Epidermal melanocyte (primary cell): Measurements from ENCODE around the gene GPR176.
A peak's percentile ranks its signal among the peaks of the same experiment; 100 is the strongest.
"Not testable (repeated sequence)": the region's sequence is repeated elsewhere in the genome, so short reads cannot be mapped to it uniquely, and the experiment has no call there.

Experiments
- DNase-seq: peaks from one replicate; pipeline ENCODE4 v3.0.0; 2011; ENCODE audit warnings: low spot score; ENCODE audit not compliant: insufficient read length

The GPR176 gene

GRCh38 chr15:39936187-39936586 is 16.1 kb upstream of the GPR176 start:
- DNase-seq: no peak

GRCh38 chr15:39935241-39935640 is 15.2 kb upstream of the GPR176 start:
- no peak for DNase-seq

GRCh38 chr15:39934397-39935071 is 14.5 kb upstream of the GPR176 start:
- no peak for DNase-seq

- no peak for DNase-seq
These were observed 11.5 kb upstream of the GPR176 start for GRCh38 chr15:39931615-39932014.

- no peak for DNase-seq
These were observed 6.5 kb upstream of the GPR176 start for GRCh38 chr15:39926526-39926925.

GRCh38 chr15:39925112-39925842 is 5.2 kb upstream of the GPR176 start:
- DNase-seq: no peak

- no peak for DNase-seq
These were observed 4.4 kb upstream of the GPR176 start for GRCh38 chr15:39924437-39924836.

GRCh38 chr15:39922462-39923092 is 2.5 kb upstream of the GPR176 start:
- DNase-seq: no peak

GRCh38 chr15:39921274-39921638 is 1.2 kb upstream of the GPR176 start:
- no peak for DNase-seq

GRCh38 chr15:39920510-39921273 is 626 bp upstream of the GPR176 start:
- DNase-seq: peak; percentile 36

- no peak for DNase-seq
These were observed 687 bp downstream of the GPR176 start for GRCh38 chr15:39919411-39919747.

- DNase-seq: no peak
These were observed 1.2 kb downstream of the GPR176 start for GRCh38 chr15:39918688-39919385.

GRCh38 chr15:39914977-39915376 is 5.1 kb downstream of the GPR176 start:
- no peak for DNase-seq

- no peak for DNase-seq
These were observed 11.1 kb downstream of the GPR176 start for GRCh38 chr15:39909007-39909406.

GRCh38 chr15:39908186-39908585 is 11.9 kb downstream of the GPR176 start:
- no peak for DNase-seq

- DNase-seq: no peak
These were observed 12.8 kb downstream of the GPR176 start for GRCh38 chr15:39907216-39907615.

- no peak for DNase-seq
These were observed 16.0 kb downstream of the GPR176 start for GRCh38 chr15:39904115-39904514.

GRCh38 chr15:39898317-39898716 is 21.7 kb downstream of the GPR176 start:
- no peak for DNase-seq

- no peak for DNase-seq
These were observed 23.2 kb downstream of the GPR176 start for GRCh38 chr15:39896846-39897245.

GRCh38 chr15:39896101-39896500 is 24.0 kb downstream of the GPR176 start:
- no peak for DNase-seq

GRCh38 chr15:39893051-39893450 is 27.0 kb downstream of the GPR176 start:
- DNase-seq: not testable (repeated sequence)
